Breast epithelium (tissue), 4 donors: ENCODE measurements around the gene PGA5. TPM values are rescaled to one million over a fixed set of nuclear protein-coding genes. Genes with fewer than 3 reads are reported as not detected.

Source experiments
- DNase-seq, 2 donors: peaks; one replicate each; pipeline ENCODE4 v3.0.0-alpha.2; 2019; ENCODE audit warnings: low spot score in 2 of 2
- H3K27ac ChIP-seq, 2 donors: fragments of 200-600 bp; sonication (generic) in 1 of 2; one replicate each; pipeline ENCODE4 v1.5.1; 2016 to 2019; ENCODE audit warnings: mild to moderate bottlenecking in 1 of 2
- H3K27me3 ChIP-seq, 2 donors: fragments of 200-600 bp; sonication (generic) in 1 of 2; one replicate each; pipeline versions ENCODE4 v1.5.1 to v1.6.0; 2017 to 2019; ENCODE audit warnings: control low read depth in 1 of 2, mild to moderate bottlenecking in 1 of 2
- H3K36me3 ChIP-seq: fragments of 200-600 bp; one replicate; pipeline ENCODE4 v1.5.1; 2019
- H3K4me1 ChIP-seq, 2 donors: fragments of 200-600 bp; sonication (generic); one replicate each; pipeline ENCODE4 v1.5.1; 2016 to 2019; ENCODE audit warnings: control low read depth in 1 of 2
- H3K4me3 ChIP-seq, 3 donors: fragments of 200-600 bp; sonication (generic); 1 replicate in 2 of 3; 2 replicates in 1 of 3; pipeline ENCODE4 v1.5.1; 2016 to 2019; ENCODE audit warnings: mild to moderate bottlenecking in 3 of 3, moderate library complexity in 2 of 3
- H3K9me3 ChIP-seq, 2 donors: fragments of 200-600 bp; sonication (generic) in 1 of 2; one replicate each; pipeline ENCODE4 v1.5.1; 2016 to 2019; ENCODE audit warnings: control low read depth in 1 of 2
- POLR2A ChIP-seq: fragments of 450-650 bp; IDR thresholded peaks from one replicate; pipeline ENCODE4 v1.6.1; 2016; ENCODE audit warnings: antibody characterized with exemption, mild to moderate bottlenecking, moderate library complexity
- POLR2AphosphoS5 ChIP-seq, 3 donors: sonication (generic); formaldehyde crosslinking; IDR thresholded peaks; one replicate each; pipeline ENCODE4 v1.6.1; 2017; ENCODE audit warnings: antibody characterized with exemption in 3 of 3
- intact Hi-C: fragments of 100-400 bp; cut with DNase I; formaldehyde crosslinking; loops from one replicate; pipeline ENCODE4 v1.15.1; 2023; ENCODE audit warnings: low total_unique reads
- total RNA-seq, 3 donors: library from RNA; depleted of rRNA; stranded (reverse); fragments of >200 nt; gene quantifications; one replicate each; pipeline ENCODE4 v1.1.0, GENCODE V29; 2016
- TF ChIP-seq, protein P1 (sequence below), 3 donors: fragments of 450-650 bp; IDR thresholded peaks; one replicate each; pipeline ENCODE4 v1.5.1; 2016 to 2017; ENCODE audit warnings: antibody characterized with exemption in 3 of 3, mild to moderate bottlenecking in 3 of 3, moderate library complexity in 3 of 3

PGA5 gene
- total RNA-seq, 3 donors from 2014 or later: 0.98 to 2.1 (median 1.6) TPM

GRCh38 chr11:61258546-61258945 is 17.6 kb downstream of the PGA5 start:
- no peak for DNase-seq
- no peak overlapping the region for H3K27ac ChIP-seq
- no peaks in the 10 kb centered on the region for H3K27me3 ChIP-seq
- no peak overlapping the region for H3K4me3 ChIP-seq
- intact Hi-C loops: no loop called here
- H3K4me1 ChIP-seq: no peaks in the 10 kb centered on the region
- TF ChIP-seq POLR2A (no peak), POLR2AphosphoS5 (IDR thresholded peaks at IDR 0.05) (no peak)
- TF ChIP-seq, protein P1, sequence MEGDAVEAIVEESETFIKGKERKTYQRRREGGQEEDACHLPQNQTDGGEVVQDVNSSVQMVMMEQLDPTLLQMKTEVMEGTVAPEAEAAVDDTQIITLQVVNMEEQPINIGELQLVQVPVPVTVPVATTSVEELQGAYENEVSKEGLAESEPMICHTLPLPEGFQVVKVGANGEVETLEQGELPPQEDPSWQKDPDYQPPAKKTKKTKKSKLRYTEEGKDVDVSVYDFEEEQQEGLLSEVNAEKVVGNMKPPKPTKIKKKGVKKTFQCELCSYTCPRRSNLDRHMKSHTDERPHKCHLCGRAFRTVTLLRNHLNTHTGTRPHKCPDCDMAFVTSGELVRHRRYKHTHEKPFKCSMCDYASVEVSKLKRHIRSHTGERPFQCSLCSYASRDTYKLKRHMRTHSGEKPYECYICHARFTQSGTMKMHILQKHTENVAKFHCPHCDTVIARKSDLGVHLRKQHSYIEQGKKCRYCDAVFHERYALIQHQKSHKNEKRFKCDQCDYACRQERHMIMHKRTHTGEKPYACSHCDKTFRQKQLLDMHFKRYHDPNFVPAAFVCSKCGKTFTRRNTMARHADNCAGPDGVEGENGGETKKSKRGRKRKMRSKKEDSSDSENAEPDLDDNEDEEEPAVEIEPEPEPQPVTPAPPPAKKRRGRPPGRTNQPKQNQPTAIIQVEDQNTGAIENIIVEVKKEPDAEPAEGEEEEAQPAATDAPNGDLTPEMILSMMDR (IDR thresholded peaks at IDR 0.05): no peak
- no peaks in the 10 kb centered on the region for H3K36me3 ChIP-seq
- no peaks in the 10 kb centered on the region for H3K9me3 ChIP-seq

DNA sequence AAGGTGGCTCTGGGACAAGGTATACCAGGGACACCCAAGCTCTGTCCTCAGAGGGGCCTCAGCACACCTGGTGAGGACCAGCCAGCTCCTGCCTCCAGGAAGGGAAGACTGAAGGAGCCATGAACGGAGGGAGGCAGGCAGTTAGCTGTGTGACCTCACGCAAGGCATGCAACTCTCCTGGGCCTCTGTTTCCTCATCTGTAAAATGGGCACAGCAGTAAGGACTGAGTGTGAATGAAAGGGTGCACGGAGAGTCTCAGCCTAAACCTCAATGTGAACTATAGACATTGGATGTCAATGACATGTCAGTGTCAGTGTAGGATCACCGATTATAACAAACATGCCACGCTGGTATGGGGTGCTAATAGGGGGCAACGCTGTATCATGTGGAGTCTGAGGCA is 18.4 kb downstream of the PGA5 start:
- intact Hi-C loops: no loop called here
- H3K4me1 ChIP-seq: no peaks in the 10 kb centered on the region
- no peaks in the 10 kb centered on the region for H3K36me3 ChIP-seq
- no peak for DNase-seq
- no peaks in the 10 kb centered on the region for H3K27me3 ChIP-seq
- TF ChIP-seq POLR2A (no peak), POLR2AphosphoS5 (IDR thresholded peaks at IDR 0.05) (no peak)
- TF ChIP-seq, protein P1 (IDR thresholded peaks at IDR 0.05): no peak
- H3K4me3 ChIP-seq: no peak overlapping the region
- no peak overlapping the region for H3K27ac ChIP-seq
- no peaks in the 10 kb centered on the region for H3K9me3 ChIP-seq

DNA sequence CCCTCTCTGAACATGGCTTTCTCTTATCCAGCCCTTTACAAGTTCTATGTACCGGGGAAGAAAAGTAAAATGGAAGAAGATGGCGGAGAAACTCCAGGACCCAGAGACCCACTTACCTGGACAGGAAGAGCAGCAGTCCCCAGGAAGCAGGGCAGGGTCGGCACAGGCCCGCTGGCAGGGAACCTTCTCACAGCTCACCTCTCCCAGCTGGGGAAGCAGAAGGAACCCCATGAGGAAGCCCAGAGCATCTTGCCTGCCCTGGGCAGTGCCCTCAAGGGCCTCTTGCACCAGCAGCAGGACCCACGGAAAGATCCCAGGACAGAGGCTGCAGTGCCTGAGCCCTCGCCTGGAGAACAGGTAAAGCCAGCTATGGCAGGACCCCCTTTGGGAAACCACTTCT is 23.4 kb downstream of the PGA5 start:
- Histone ChIP-seq H3K36me3 (no peaks in the 10 kb centered on the region), H3K4me1 (no peaks in the 10 kb centered on the region), H3K4me3 (no peak overlapping the region), H3K27me3 (no peaks in the 10 kb centered on the region), H3K27ac (no peak overlapping the region), H3K9me3 (no peaks in the 10 kb centered on the region)
- TF ChIP-seq, protein P1 (IDR thresholded peaks at IDR 0.05): no peak
- TF ChIP-seq POLR2A: no peak
- TF ChIP-seq POLR2AphosphoS5 (IDR thresholded peaks at IDR 0.05): no peak
- intact Hi-C loops: no loop called here
- no peak for DNase-seq

DNA sequence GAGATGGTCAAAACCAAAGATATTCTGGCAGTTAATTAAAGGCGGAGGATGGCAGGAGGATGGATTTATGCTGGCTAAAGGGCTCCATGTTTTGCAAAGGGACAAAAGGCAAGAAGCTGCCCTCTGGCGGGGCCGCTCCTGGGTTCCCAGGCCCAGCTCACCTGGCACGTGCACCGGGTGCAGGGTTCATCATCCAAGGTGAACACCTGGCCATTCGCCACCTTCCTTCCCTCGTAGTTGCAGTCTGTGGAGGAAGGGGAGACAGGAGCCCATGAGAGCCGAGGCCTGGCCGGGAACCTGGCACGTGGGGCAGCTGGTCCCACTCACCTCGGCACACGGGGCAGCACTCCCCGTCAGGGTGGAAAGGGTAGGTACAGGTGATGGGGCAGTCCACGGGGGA is 23.8 kb downstream of the PGA5 start:
- no peaks in the 10 kb centered on the region for H3K36me3 ChIP-seq
- no peaks in the 10 kb centered on the region for H3K27me3 ChIP-seq
- no peak for DNase-seq
- no peak overlapping the region for H3K4me3 ChIP-seq
- intact Hi-C loops: no loop called here
- TF ChIP-seq POLR2A (no peak), POLR2AphosphoS5 (IDR thresholded peaks at IDR 0.05) (no peak)
- TF ChIP-seq, protein P1 (IDR thresholded peaks at IDR 0.05): no peak
- H3K4me1 ChIP-seq: no peaks in the 10 kb centered on the region
- H3K9me3 ChIP-seq: no peaks in the 10 kb centered on the region
- H3K27ac ChIP-seq: no peak overlapping the region

DNA sequence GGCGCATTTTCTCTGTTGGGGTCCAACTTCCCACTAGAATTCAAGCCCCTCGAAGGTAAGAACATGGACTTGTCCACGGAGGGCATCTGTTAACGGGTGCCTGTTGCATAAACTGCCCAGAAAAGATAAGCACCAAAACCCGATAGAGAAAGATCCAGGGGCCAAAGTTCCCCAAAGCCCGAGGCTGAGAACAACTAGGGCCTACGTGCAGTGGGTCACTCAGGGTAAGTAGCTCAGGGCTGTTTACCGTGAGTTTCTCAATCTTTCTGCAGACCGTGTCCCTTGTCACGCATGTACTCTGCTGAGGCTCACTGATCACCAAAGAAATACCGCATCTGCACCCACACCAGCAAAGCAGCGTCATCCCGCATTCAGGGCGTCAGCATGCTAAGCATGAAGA is 24.4 kb downstream of the PGA5 start:
- Histone ChIP-seq H3K27me3 (no peaks in the 10 kb centered on the region), H3K4me1 (no peaks in the 10 kb centered on the region), H3K9me3 (no peaks in the 10 kb centered on the region), H3K27ac (no peak overlapping the region), H3K4me3 (no peak overlapping the region), H3K36me3 (no peaks in the 10 kb centered on the region)
- intact Hi-C loops: no loop called here
- TF ChIP-seq, protein P1 (IDR thresholded peaks at IDR 0.05): no peak
- TF ChIP-seq POLR2A (no peak), POLR2AphosphoS5 (IDR thresholded peaks at IDR 0.05) (no peak)
- no peak for DNase-seq
